Panc1 (cell line): ENCODE data around the gene OR51E1. TPM values are rescaled to one million over a fixed set of nuclear protein-coding genes. Genes with fewer than 3 reads are reported as not detected.

ENCODE experiments used
- ATAC-seq: fragments of 200-7000 bp; cut with Tn5 transposase; 2 replicates; pipeline ENCODE4 v1.9.1; 2020; ENCODE audit warnings: mild to moderate bottlenecking, moderate library complexity
- BruUV-seq: library from RNA; stranded (reverse); fragments of 400-500 nt; replicated peaks from 2 replicates; lab custom pipeline; 2021; lab: Mats Ljungman, UMichigan
- CTCF ChIA-PET: fragments of 300-600 bp; sonication (Branson Sonifier 250); formaldehyde crosslinking; loops from one replicate; lab custom pipeline; 2022; ENCODE audit warnings: antibody characterized with exemption; lab: Charles Lee
- POLR2A ChIA-PET: fragments of 300-600 bp; sonication (Branson Sonifier 250); formaldehyde crosslinking; loops from one replicate; lab custom pipeline; 2022; ENCODE audit warnings: antibody characterized with exemption; lab: Charles Lee
- DNase-seq: peaks from one replicate; pipeline ENCODE4 v3.0.0-alpha.2; 2010; ENCODE audit warnings: low read depth, low spot score
- H3K27ac ChIP-seq: 2 replicates; pipeline ENCODE4 v1.5.1; 2011; ENCODE audit warnings: mild to moderate bottlenecking, low read length, inconsistent platforms
- H3K27me3 ChIP-seq: fragments of 200-500 bp; sonication (Bioruptor generic); 2 replicates; pipeline ENCODE4 v1.6.0; 2014; ENCODE audit warnings: low read length, inconsistent platforms; ENCODE audit not compliant: control insufficient read depth, insufficient read depth
- H3K36me3 ChIP-seq: fragments of 200-500 bp; sonication (Bioruptor generic); 2 replicates; pipeline ENCODE4 v1.5.1; 2014; ENCODE audit warnings: inconsistent platforms, mild to moderate bottlenecking, low read length, moderate library complexity; ENCODE audit not compliant: control insufficient read depth, insufficient read depth
- H3K4me1 ChIP-seq: 2 replicates; pipeline ENCODE4 v1.5.1; 2011; ENCODE audit warnings: inconsistent platforms, mild to moderate bottlenecking, low read length, moderate library complexity; ENCODE audit not compliant: control insufficient read depth, insufficient read depth
- H3K4me3 ChIP-seq, 2 experiments: 2 replicates each; pipeline ENCODE4 v1.5.1; 2011 to 2012; ENCODE audit warnings: low read depth in 2 of 2, low read length in 2 of 2, mild to moderate bottlenecking in 2 of 2, inconsistent platforms in 1 of 2, moderate library complexity in 1 of 2
- H3K9me3 ChIP-seq: fragments of 200-500 bp; sonication (Bioruptor generic); 2 replicates; pipeline ENCODE4 v1.5.1; 2014; ENCODE audit warnings: low read depth, mild to moderate bottlenecking, inconsistent platforms, low read length, moderate library complexity; ENCODE audit not compliant: control insufficient read depth, insufficient read depth
- POLR2AphosphoS5 ChIP-seq: IDR thresholded peaks from 2 replicates; pipeline ENCODE4 v1.6.1; 2012; ENCODE audit warnings: mild to moderate bottlenecking, low read depth, low read length, moderate library complexity
- SIN3A ChIP-seq: IDR thresholded peaks from 2 replicates; pipeline ENCODE4 v1.6.1; 2012; ENCODE audit warnings: low read depth, mild to moderate bottlenecking, low read length, moderate library complexity, borderline replicate concordance; ENCODE audit not compliant: insufficient read depth
- TCF7L2 ChIP-seq: IDR thresholded peaks from 2 replicates; pipeline ENCODE4 v1.6.1; 2011; ENCODE audit warnings: mild to moderate bottlenecking, low read depth, low read length, inconsistent platforms
- in situ Hi-C: cut with HindIII; loops from 2 replicates; pipeline ENCODE4 v1.10.0; 2016; ENCODE audit warnings: low sequenced_read_pairs, low pct_unique_long_range_greater_than_20kb
- intact Hi-C: fragments of 100-400 bp; cut with micrococcal nuclease; formaldehyde crosslinking; loops from one replicate; pipeline ENCODE4 v1.10.0; 2022; ENCODE audit not compliant: unreplicated experiment
- total RNA-seq: library from RNA; stranded (reverse); gene quantifications from one replicate; pipeline ENCODE4 v1.2.1, GENCODE V29; 2021; ENCODE audit not compliant: unreplicated experiment
- TF ChIP-seq, protein P1 (sequence below): fragments of 450-650 bp; IDR thresholded peaks from 2 replicates; pipeline ENCODE4 v1.5.1; 2017; ENCODE audit warnings: mild to moderate bottlenecking
- TF ChIP-seq, protein P2 (sequence below), 2 experiments: IDR thresholded peaks; 2 replicates each; pipeline ENCODE4 v1.6.1; 2011 to 2012; ENCODE audit warnings: low read depth in 2 of 2, control low read depth in 1 of 2, low read length in 1 of 2, mild to moderate bottlenecking in 1 of 2, moderate library complexity in 1 of 2; ENCODE audit not compliant: insufficient read depth in 1 of 2

The OR51E1 gene
- total RNA-seq, 1 experiment from 2014 or later, result not detected

DNA sequence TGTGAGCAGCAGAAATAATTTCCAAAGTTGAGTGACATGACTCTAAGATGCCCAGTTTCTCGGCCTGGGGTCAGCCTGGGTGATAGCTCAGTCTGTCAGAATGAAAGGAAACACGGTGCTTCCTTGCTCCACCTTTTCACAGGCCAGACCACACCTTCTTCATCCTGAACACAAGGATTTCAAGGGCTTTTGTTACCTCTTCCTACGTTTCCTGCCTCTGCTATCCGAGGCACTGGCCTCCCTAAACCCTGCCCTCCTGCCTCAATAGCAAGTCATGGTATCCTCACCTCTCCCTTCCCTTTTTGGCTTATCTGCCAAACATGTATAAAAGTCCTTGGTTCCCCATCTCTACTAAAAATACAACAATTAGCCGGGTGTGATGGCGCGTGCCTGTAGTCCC lies 1.7 kb upstream of the OR51E1 start:
- in situ Hi-C loops (no loop called here), intact Hi-C loops (no loop called here)
- ChIA-PET CTCF (no interaction called here), POLR2A (no interaction called here)
- no peak for DNase-seq
- Histone ChIP-seq H3K4me1 (no peaks in the 10 kb centered on the region), H3K4me3 (no peak overlapping the region), H3K27ac (no peak overlapping the region), H3K36me3 (no peaks in the 10 kb centered on the region), H3K9me3 (no peaks in the 10 kb centered on the region), H3K27me3 (peaks cover 9% of the 10 kb centered on the region)
- TF ChIP-seq, protein P1, sequence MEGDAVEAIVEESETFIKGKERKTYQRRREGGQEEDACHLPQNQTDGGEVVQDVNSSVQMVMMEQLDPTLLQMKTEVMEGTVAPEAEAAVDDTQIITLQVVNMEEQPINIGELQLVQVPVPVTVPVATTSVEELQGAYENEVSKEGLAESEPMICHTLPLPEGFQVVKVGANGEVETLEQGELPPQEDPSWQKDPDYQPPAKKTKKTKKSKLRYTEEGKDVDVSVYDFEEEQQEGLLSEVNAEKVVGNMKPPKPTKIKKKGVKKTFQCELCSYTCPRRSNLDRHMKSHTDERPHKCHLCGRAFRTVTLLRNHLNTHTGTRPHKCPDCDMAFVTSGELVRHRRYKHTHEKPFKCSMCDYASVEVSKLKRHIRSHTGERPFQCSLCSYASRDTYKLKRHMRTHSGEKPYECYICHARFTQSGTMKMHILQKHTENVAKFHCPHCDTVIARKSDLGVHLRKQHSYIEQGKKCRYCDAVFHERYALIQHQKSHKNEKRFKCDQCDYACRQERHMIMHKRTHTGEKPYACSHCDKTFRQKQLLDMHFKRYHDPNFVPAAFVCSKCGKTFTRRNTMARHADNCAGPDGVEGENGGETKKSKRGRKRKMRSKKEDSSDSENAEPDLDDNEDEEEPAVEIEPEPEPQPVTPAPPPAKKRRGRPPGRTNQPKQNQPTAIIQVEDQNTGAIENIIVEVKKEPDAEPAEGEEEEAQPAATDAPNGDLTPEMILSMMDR, result no peak
- TF ChIP-seq POLR2AphosphoS5 (no peak), TCF7L2 (no peak), SIN3A (no peak)
- TF ChIP-seq, protein P2, sequence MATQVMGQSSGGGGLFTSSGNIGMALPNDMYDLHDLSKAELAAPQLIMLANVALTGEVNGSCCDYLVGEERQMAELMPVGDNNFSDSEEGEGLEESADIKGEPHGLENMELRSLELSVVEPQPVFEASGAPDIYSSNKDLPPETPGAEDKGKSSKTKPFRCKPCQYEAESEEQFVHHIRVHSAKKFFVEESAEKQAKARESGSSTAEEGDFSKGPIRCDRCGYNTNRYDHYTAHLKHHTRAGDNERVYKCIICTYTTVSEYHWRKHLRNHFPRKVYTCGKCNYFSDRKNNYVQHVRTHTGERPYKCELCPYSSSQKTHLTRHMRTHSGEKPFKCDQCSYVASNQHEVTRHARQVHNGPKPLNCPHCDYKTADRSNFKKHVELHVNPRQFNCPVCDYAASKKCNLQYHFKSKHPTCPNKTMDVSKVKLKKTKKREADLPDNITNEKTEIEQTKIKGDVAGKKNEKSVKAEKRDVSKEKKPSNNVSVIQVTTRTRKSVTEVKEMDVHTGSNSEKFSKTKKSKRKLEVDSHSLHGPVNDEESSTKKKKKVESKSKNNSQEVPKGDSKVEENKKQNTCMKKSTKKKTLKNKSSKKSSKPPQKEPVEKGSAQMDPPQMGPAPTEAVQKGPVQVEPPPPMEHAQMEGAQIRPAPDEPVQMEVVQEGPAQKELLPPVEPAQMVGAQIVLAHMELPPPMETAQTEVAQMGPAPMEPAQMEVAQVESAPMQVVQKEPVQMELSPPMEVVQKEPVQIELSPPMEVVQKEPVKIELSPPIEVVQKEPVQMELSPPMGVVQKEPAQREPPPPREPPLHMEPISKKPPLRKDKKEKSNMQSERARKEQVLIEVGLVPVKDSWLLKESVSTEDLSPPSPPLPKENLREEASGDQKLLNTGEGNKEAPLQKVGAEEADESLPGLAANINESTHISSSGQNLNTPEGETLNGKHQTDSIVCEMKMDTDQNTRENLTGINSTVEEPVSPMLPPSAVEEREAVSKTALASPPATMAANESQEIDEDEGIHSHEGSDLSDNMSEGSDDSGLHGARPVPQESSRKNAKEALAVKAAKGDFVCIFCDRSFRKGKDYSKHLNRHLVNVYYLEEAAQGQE (IDR thresholded peaks at IDR 0.05; ENCODE audit: insufficient read depth in 1 of 2, low read depth in 2 of 2, low read length in 1 of 2), result no peak
- BruUV-seq, result no TSS peak
- ATAC-seq, result no peak

DNA sequence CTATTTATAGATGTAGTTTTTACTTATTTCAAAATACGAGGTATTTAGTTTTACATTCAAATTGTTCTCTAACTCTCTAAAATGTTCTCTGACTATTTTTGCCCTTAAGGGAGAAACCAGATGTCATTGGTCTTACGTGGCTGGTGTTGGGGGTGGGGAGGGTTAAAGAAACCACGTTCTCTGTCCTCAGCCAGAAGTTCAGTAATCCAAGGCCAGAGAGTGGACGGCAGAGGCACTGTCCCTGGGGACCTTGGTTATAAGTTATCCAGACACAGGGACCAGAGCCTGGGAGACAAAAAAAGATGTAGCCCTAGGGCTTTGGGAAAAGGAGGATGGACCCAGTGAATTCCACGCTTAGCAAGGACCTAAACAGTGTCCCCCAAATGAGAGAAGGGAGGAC lies 706 bp upstream of the OR51E1 start:
- POLR2A ChIA-PET, result no interaction called here
- in situ Hi-C loops, result no loop called here
- H3K27me3 ChIP-seq, result peaks cover 9% of the 10 kb centered on the region

More for the DNA sequence above, 706 bp upstream of the OR51E1 start:
- intact Hi-C loops, result no loop called here
- H3K36me3 ChIP-seq, result no peaks in the 10 kb centered on the region
- BruUV-seq, result no TSS peak
- no peak for DNase-seq
- H3K27ac ChIP-seq, result no peak overlapping the region
- CTCF ChIA-PET, result no interaction called here
- TF ChIP-seq, protein P2 (IDR thresholded peaks at IDR 0.05; ENCODE audit: insufficient read depth in 1 of 2, low read depth in 2 of 2, low read length in 1 of 2), result no peak
- TF ChIP-seq TCF7L2 (no peak), POLR2AphosphoS5 (no peak), SIN3A (no peak)
- TF ChIP-seq, protein P1, result no peak
- no peaks in the 10 kb centered on the region for H3K4me1 ChIP-seq
- H3K4me3 ChIP-seq, result no peak overlapping the region
- H3K9me3 ChIP-seq, result no peaks in the 10 kb centered on the region
- no peak for ATAC-seq
